ENCODE data around the gene NCAPG2. TPM values are rescaled to one million over a fixed set of nuclear protein-coding genes. Genes with fewer than 3 reads are reported as not detected.

NCAPG2 gene
- polyA plus RNA-seq, 1 experiment: 19.5 TPM

- POLR2A ChIA-PET: no interaction called here
- peaks cover 10% of the 10 kb centered on the region for H3K27me3 ChIP-seq (ENCODE audit: control insufficient read depth, insufficient read depth, low read length)
- TF ChIP-seq CTCF (IDR thresholded peaks at IDR 0.05; ENCODE audit: insufficient read depth, low read depth, low read length): no peak
- CTCF ChIA-PET: no interaction called here
- H3K4me3 ChIP-seq (ENCODE audit: low read depth, low read length): no peak overlapping the region
- DNase-seq (ENCODE audit: low read depth): no peak
- H3K36me3 ChIP-seq (ENCODE audit: control insufficient read depth, insufficient read depth, low read length): no peaks in the 10 kb centered on the region
Measured at GRCh38 chr7:158589653-158590052, 115.0 kb downstream of the NCAPG2 start.

- TF ChIP-seq CTCF (IDR thresholded peaks at IDR 0.05; ENCODE audit: insufficient read depth, low read depth, low read length): no peak
- no peak for DNase-seq (ENCODE audit: low read depth)
- ChIA-PET CTCF (no interaction called here), POLR2A (no interaction called here)
- no peak overlapping the region for H3K4me3 ChIP-seq (ENCODE audit: low read depth, low read length)
- H3K27me3 ChIP-seq (ENCODE audit: control insufficient read depth, insufficient read depth, low read length): peaks cover 10% of the 10 kb centered on the region
- no peaks in the 10 kb centered on the region for H3K36me3 ChIP-seq (ENCODE audit: control insufficient read depth, insufficient read depth, low read length)
Measured at GRCh38 chr7:158588878-158589442, 115.6 kb downstream of the NCAPG2 start.

- H3K36me3 ChIP-seq (ENCODE audit: control insufficient read depth, insufficient read depth, low read length): no peaks in the 10 kb centered on the region
- CTCF ChIA-PET: no interaction called here
- H3K4me3 ChIP-seq (ENCODE audit: low read depth, low read length): peak overlapping the region; percentile 46
- TF ChIP-seq CTCF (IDR thresholded peaks at IDR 0.05; ENCODE audit: insufficient read depth, low read depth, low read length): no peak
- H3K27me3 ChIP-seq (ENCODE audit: control insufficient read depth, insufficient read depth, low read length): peaks cover 10% of the 10 kb centered on the region
- POLR2A ChIA-PET: no interaction called here
- DNase-seq (ENCODE audit: low read depth): no peak
Measured at GRCh38 chr7:158588085-158588877, 116.3 kb downstream of the NCAPG2 start.

GRCh38 chr7:158587162-158588084, 117.2 kb downstream of the NCAPG2 start, which contains the start of gene PTPRN2:
PTPRN2 (minus strand) TSS chr7:158587823.
- no peak for DNase-seq (ENCODE audit: low read depth)
- CTCF ChIA-PET: no interaction called here
- Histone ChIP-seq H3K27me3 (ENCODE audit: control insufficient read depth, insufficient read depth, low read length) (peaks cover 10% of the 10 kb centered on the region), H3K4me3 (ENCODE audit: low read depth, low read length) (peak within 1 kb of the TSS; percentile 46), H3K36me3 (ENCODE audit: control insufficient read depth, insufficient read depth, low read length) (no peaks in the 10 kb centered on the region)
- no peak for TF ChIP-seq CTCF (IDR thresholded peaks at IDR 0.05; ENCODE audit: insufficient read depth, low read depth, low read length)
- POLR2A ChIA-PET: no interaction called here
